H1 (cell line): ENCODE data around the gene SLC25A51.

Experiments
- EZH2 ChIP-seq: fragments of 200-600 bp; sonication (generic); IDR thresholded peaks from 2 replicates; pipeline ENCODE4 v1.7.1; 2012; ENCODE audit warnings: low read depth, mild to moderate bottlenecking, moderate library complexity, low read length, inconsistent platforms; ENCODE audit not compliant: severe bottlenecking
- POLR2A ChIP-seq, 2 experiments: IDR thresholded peaks; 1 replicate in 1 of 2; 2 replicates in 1 of 2; pipeline ENCODE4 v1.6.1; 2011; ENCODE audit warnings: low read depth in 2 of 2, low read length in 2 of 2, mild to moderate bottlenecking in 2 of 2; ENCODE audit errors: control extremely low read depth in 1 of 2
- POLR2AphosphoS5 ChIP-seq: IDR thresholded peaks from 2 replicates; pipeline ENCODE4 v1.6.1; 2011; ENCODE audit warnings: low read depth, low read length
- RAD21 ChIP-seq, 2 experiments: IDR thresholded peaks in 1 of 2; conservative IDR thresholded peaks in 1 of 2; 2 replicates each; pipeline ENCODE4 v1.6.1; 2011; ENCODE audit warnings: low read depth in 2 of 2, low read length in 2 of 2, improper control_type of control experiment in 1 of 2, inconsistent platforms in 1 of 2, mild to moderate bottlenecking in 1 of 2, moderate library complexity in 1 of 2
- TAF1 ChIP-seq: IDR thresholded peaks from 2 replicates; pipeline ENCODE4 v1.6.1; 2011; ENCODE audit warnings: mild to moderate bottlenecking, low read depth, low read length
- YY1 ChIP-seq: IDR thresholded peaks from 2 replicates; pipeline ENCODE4 v1.6.1; 2011; ENCODE audit warnings: low read depth, mild to moderate bottlenecking, low read length
- TF ChIP-seq, protein P1 (sequence below), 3 experiments: IDR thresholded peaks; 1 replicate in 2 of 3; 2 replicates in 1 of 3; pipeline versions ENCODE4 v1.5.1 to v1.6.1; 2011; ENCODE audit warnings: low read length in 3 of 3, mild to moderate bottlenecking in 3 of 3, inconsistent platforms in 2 of 3, low read depth in 1 of 3, moderate library complexity in 1 of 3; ENCODE audit not compliant: insufficient read depth in 1 of 3; ENCODE audit errors: control extremely low read depth in 1 of 3

GRCh38 chr9:37922363-37923117 is 18.6 kb upstream of the SLC25A51 start:
- no peak for TF ChIP-seq TAF1
- no peak for TF ChIP-seq YY1
- no peak for TF ChIP-seq EZH2
- no peak for TF ChIP-seq POLR2AphosphoS5
- no peak for TF ChIP-seq POLR2A (IDR thresholded peaks at IDR 0.05; ENCODE audit: control extremely low read depth in 1 of 2, low read depth in 2 of 2, low read length in 2 of 2)
- TF ChIP-seq, protein P1, sequence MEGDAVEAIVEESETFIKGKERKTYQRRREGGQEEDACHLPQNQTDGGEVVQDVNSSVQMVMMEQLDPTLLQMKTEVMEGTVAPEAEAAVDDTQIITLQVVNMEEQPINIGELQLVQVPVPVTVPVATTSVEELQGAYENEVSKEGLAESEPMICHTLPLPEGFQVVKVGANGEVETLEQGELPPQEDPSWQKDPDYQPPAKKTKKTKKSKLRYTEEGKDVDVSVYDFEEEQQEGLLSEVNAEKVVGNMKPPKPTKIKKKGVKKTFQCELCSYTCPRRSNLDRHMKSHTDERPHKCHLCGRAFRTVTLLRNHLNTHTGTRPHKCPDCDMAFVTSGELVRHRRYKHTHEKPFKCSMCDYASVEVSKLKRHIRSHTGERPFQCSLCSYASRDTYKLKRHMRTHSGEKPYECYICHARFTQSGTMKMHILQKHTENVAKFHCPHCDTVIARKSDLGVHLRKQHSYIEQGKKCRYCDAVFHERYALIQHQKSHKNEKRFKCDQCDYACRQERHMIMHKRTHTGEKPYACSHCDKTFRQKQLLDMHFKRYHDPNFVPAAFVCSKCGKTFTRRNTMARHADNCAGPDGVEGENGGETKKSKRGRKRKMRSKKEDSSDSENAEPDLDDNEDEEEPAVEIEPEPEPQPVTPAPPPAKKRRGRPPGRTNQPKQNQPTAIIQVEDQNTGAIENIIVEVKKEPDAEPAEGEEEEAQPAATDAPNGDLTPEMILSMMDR (IDR thresholded peaks at IDR 0.05; ENCODE audit: control extremely low read depth in 1 of 3, insufficient read depth in 1 of 3, low read depth in 1 of 3, low read length in 3 of 3) = no peak
- no peak for TF ChIP-seq RAD21 (IDR thresholded peaks at IDR 0.05 in 1 of 2, conservative IDR thresholded peaks at IDR 0.05 in 1 of 2; ENCODE audit: low read depth in 2 of 2, low read length in 2 of 2)
